H9 (cell line): ENCODE results near the gene ADARB2. TPM values are rescaled to one million over a fixed set of nuclear protein-coding genes. Genes with fewer than 3 reads are reported as not detected.

Source experiments
- DNase-seq: peaks from one replicate; pipeline ENCODE4 v3.0.0-alpha.2; 2017
- H2AFZ ChIP-seq: one replicate; pipeline ENCODE4 v1.6.1; 2013; ENCODE audit warnings: mild to moderate bottlenecking, low read length, control low read depth, moderate library complexity
- H2AK5ac ChIP-seq: 2 replicates; pipeline ENCODE4 v1.6.1; 2013; ENCODE audit warnings: low read length, control low read depth, mixed read lengths; ENCODE audit not compliant: insufficient read length
- H2BK120ac ChIP-seq: one replicate; pipeline ENCODE4 v1.6.1; 2013; ENCODE audit warnings: low read depth, mild to moderate bottlenecking, low read length, control low read depth, inconsistent platforms; ENCODE audit not compliant: poor library complexity, severe bottlenecking
- H2BK12ac ChIP-seq: 2 replicates; pipeline ENCODE4 v1.6.1; 2013; ENCODE audit warnings: low read length, control low read depth, mixed read lengths, low read depth; ENCODE audit not compliant: insufficient read length
- H2BK15ac ChIP-seq: 2 replicates; pipeline ENCODE4 v1.6.1; 2013; ENCODE audit warnings: low read depth, low read length, control low read depth
- H2BK20ac ChIP-seq: one replicate; pipeline ENCODE4 v1.6.1; 2013; ENCODE audit warnings: low read depth, mild to moderate bottlenecking, low read length, control low read depth, inconsistent platforms; ENCODE audit not compliant: poor library complexity, severe bottlenecking
- H2BK5ac ChIP-seq: 2 replicates; pipeline ENCODE4 v1.6.1; 2013; ENCODE audit warnings: low read length, control low read depth, mixed read lengths; ENCODE audit not compliant: insufficient read length
- H3K14ac ChIP-seq: 2 replicates; pipeline ENCODE4 v1.6.1; 2013; ENCODE audit warnings: low read length, control low read depth; ENCODE audit not compliant: insufficient read depth
- H3K18ac ChIP-seq: 2 replicates; pipeline ENCODE4 v1.6.1; 2013; ENCODE audit warnings: low read depth, mild to moderate bottlenecking, mixed read lengths, low read length, control low read depth; ENCODE audit not compliant: insufficient read length
- H3K23ac ChIP-seq: 2 replicates; pipeline ENCODE4 v1.6.1; 2013; ENCODE audit warnings: low read length, control low read depth, mixed read lengths, low read depth; ENCODE audit not compliant: insufficient read length
- H3K23me2 ChIP-seq: 2 replicates; pipeline ENCODE4 v1.6.1; 2013; ENCODE audit warnings: low read depth, mild to moderate bottlenecking, mixed read lengths, low read length, control low read depth; ENCODE audit not compliant: insufficient read length, poor library complexity, severe bottlenecking
- H3K27ac ChIP-seq: 2 replicates; pipeline ENCODE4 v1.5.1; 2013; ENCODE audit warnings: low read length, control low read depth, mixed read lengths, low read depth; ENCODE audit not compliant: insufficient read length
- H3K27me3 ChIP-seq: 2 replicates; pipeline ENCODE4 v1.6.1; 2013; ENCODE audit warnings: low read length, control low read depth, inconsistent platforms; ENCODE audit not compliant: insufficient read depth
- H3K4ac ChIP-seq: 2 replicates; pipeline ENCODE4 v1.6.1; 2013; ENCODE audit warnings: low read depth, mild to moderate bottlenecking, control low read depth, inconsistent platforms, low read length, moderate library complexity
- H3K4me1 ChIP-seq: 2 replicates; pipeline ENCODE4 v1.6.1; 2013; ENCODE audit warnings: low read length, control low read depth, inconsistent platforms; ENCODE audit not compliant: insufficient read depth
- H3K4me2 ChIP-seq: 2 replicates; pipeline ENCODE4 v1.6.1; 2013; ENCODE audit warnings: low read length, control low read depth, mixed read lengths; ENCODE audit not compliant: insufficient read length, insufficient read depth
- H3K56ac ChIP-seq: 2 replicates; pipeline ENCODE4 v1.6.1; 2013; ENCODE audit warnings: low read depth, mild to moderate bottlenecking, mixed read lengths, low read length, control low read depth; ENCODE audit not compliant: insufficient read length
- H3K79me1 ChIP-seq: 2 replicates; pipeline ENCODE4 v1.6.1; 2013; ENCODE audit warnings: low read depth, mild to moderate bottlenecking, moderate library complexity, low read length, control low read depth, inconsistent platforms; ENCODE audit not compliant: insufficient read depth, poor library complexity, severe bottlenecking
- H3K79me2 ChIP-seq: 2 replicates; pipeline ENCODE4 v1.6.1; 2013; ENCODE audit warnings: low read length, control low read depth, inconsistent platforms; ENCODE audit not compliant: insufficient read depth
- H3K9ac ChIP-seq: 2 replicates; pipeline ENCODE4 v1.6.1; 2013; ENCODE audit warnings: low read length, control low read depth, mixed read lengths; ENCODE audit not compliant: insufficient read length; ENCODE audit errors: extremely low read depth
- H3K9me3 ChIP-seq: one replicate; pipeline ENCODE4 v1.6.1; 2013; ENCODE audit warnings: low read depth, low read length, inconsistent platforms; ENCODE audit not compliant: control insufficient read depth
- H3T11ph ChIP-seq: one replicate; pipeline ENCODE4 v1.6.1; 2013; ENCODE audit warnings: mild to moderate bottlenecking, low read length, control low read depth, inconsistent platforms
- H4K20me1 ChIP-seq: one replicate; pipeline ENCODE4 v1.6.1; 2013; ENCODE audit not compliant: control insufficient read depth, insufficient read length, insufficient read depth
- H4K5ac ChIP-seq: 2 replicates; pipeline ENCODE4 v1.6.1; 2013; ENCODE audit warnings: low read depth, mild to moderate bottlenecking, mixed read lengths, low read length, control low read depth; ENCODE audit not compliant: insufficient read length
- H4K8ac ChIP-seq: replicated peaks from 2 replicates; pipeline ENCODE4 v1.6.1; 2013; ENCODE audit warnings: low read length, control low read depth, mixed read lengths, low read depth; ENCODE audit not compliant: insufficient read length
- H4K91ac ChIP-seq: 2 replicates; pipeline ENCODE4 v1.6.1; 2013; ENCODE audit warnings: low read depth, mild to moderate bottlenecking, moderate library complexity, mixed read lengths, low read length, control low read depth; ENCODE audit not compliant: insufficient read length
- H3K27ac Mint-ChIP-seq, 3 experiments: 2 replicates in 2 of 3; 3 replicates in 1 of 3; pipeline ENCODE4 v1.8.0; 2020 to 2021; ENCODE audit warnings: mixed read lengths in 3 of 3, mild to moderate bottlenecking in 1 of 3, moderate library complexity in 1 of 3
- H3K27me3 Mint-ChIP-seq: 2 replicates; pipeline ENCODE4 v1.8.0; 2021; ENCODE audit warnings: low read depth, mild to moderate bottlenecking, moderate library complexity, mixed read lengths
- H3K36me3 Mint-ChIP-seq, 3 experiments: 2 replicates in 2 of 3; 3 replicates in 1 of 3; pipeline ENCODE4 v1.8.0; 2020 to 2021; ENCODE audit warnings: low read depth in 3 of 3, mixed read lengths in 3 of 3; ENCODE audit not compliant: insufficient read depth in 1 of 3
- H3K4me1 Mint-ChIP-seq, 2 experiments: 2 replicates each; pipeline ENCODE4 v1.8.0; 2020; ENCODE audit warnings: mixed read lengths in 2 of 2
- H3K4me3 Mint-ChIP-seq, 2 experiments: 2 replicates in 1 of 2; 3 replicates in 1 of 2; pipeline ENCODE4 v1.8.0; 2020 to 2021; ENCODE audit warnings: mild to moderate bottlenecking in 2 of 2, mixed read lengths in 2 of 2, moderate library complexity in 1 of 2
- H3K9me3 Mint-ChIP-seq, 2 experiments: 2 replicates in 1 of 2; 3 replicates in 1 of 2; pipeline ENCODE4 v1.8.0; 2020; ENCODE audit warnings: mild to moderate bottlenecking in 2 of 2, mixed read lengths in 2 of 2, moderate library complexity in 1 of 2
- WGBS: extraction: QIAGEN DNeasy Blood & Tissue Kit; methylation state at CpG from one replicate; pipeline ENCODE4 v1.1.7; 2013; ENCODE audit warnings: missing lambda C conversion rate, low lambda C conversion rate, mixed read lengths; ENCODE audit not compliant: insufficient read length; ENCODE audit errors: extremely low coverage; 5-methylcytosine and 5-hydroxymethylcytosine counted together
- total RNA-seq: library from RNA; stranded (reverse); gene quantifications from 2 replicates; pipeline ENCODE4 v1.2.1, GENCODE V29; 2021
- TF ChIP-seq, protein P1 (sequence below): fragments of 200-600 bp; sonication (generic); conservative IDR thresholded peaks from 3 replicates; pipeline ENCODE4 v1.8.0; 2021; ENCODE audit warnings: antibody characterized with exemption, mild to moderate bottlenecking

Gene ADARB2
- total RNA-seq, 1 experiment from 2014 or later = 0.87 TPM

GRCh38 chr10:1688531-1688930, 48.8 kb downstream of the ADARB2 start:
- Histone ChIP-seq H3K9me3 (no peaks in the 10 kb centered on the region), H2BK5ac (no peak overlapping the region), H3K4me2 (no peak overlapping the region), H4K20me1 (no peaks in the 10 kb centered on the region), H3K27ac (no peak overlapping the region), H3K4ac (no peak overlapping the region), H3K79me2 (no peaks in the 10 kb centered on the region), H2BK120ac (no peak overlapping the region), H3T11ph (no peak overlapping the region), H2AFZ (no peak overlapping the region), H3K4me1 (no peaks in the 10 kb centered on the region), H3K18ac (no peak overlapping the region), H4K91ac (no peak overlapping the region), H4K5ac (no peak overlapping the region), H3K56ac (no peak overlapping the region), H4K8ac (no peak overlapping the region), H2BK12ac (no peak overlapping the region), H3K9ac (no peak overlapping the region), H3K14ac (no peak overlapping the region), H3K23me2 (no peaks in the 10 kb centered on the region), H2BK15ac (no peak overlapping the region), H3K27me3 (no peaks in the 10 kb centered on the region), H2AK5ac (no peak overlapping the region), H3K79me1 (no peaks in the 10 kb centered on the region), H3K23ac (no peak overlapping the region), H2BK20ac (no peak overlapping the region)
- no CpG with 5 or more reads among the region's 7 CpGs for WGBS
- Mint-ChIP-seq H3K4me1 (peaks cover 0 to 8% of the 10 kb centered on the region in 2 experiments), H3K27me3 (no peaks in the 10 kb centered on the region; the same call in none of the 2 replicates), H3K9me3 (peaks cover 7 to 14% of the 10 kb centered on the region in 2 experiments; a peak in 4 of 5 replicates), H3K4me3 (no peak overlapping the region), H3K27ac (no peak overlapping the region), H3K36me3 (peaks cover 4 to 7% (median 5%) of the 10 kb centered on the region in 3 experiments; a peak in 5 of 7 replicates)
- no peak for DNase-seq
- TF ChIP-seq, protein P1, sequence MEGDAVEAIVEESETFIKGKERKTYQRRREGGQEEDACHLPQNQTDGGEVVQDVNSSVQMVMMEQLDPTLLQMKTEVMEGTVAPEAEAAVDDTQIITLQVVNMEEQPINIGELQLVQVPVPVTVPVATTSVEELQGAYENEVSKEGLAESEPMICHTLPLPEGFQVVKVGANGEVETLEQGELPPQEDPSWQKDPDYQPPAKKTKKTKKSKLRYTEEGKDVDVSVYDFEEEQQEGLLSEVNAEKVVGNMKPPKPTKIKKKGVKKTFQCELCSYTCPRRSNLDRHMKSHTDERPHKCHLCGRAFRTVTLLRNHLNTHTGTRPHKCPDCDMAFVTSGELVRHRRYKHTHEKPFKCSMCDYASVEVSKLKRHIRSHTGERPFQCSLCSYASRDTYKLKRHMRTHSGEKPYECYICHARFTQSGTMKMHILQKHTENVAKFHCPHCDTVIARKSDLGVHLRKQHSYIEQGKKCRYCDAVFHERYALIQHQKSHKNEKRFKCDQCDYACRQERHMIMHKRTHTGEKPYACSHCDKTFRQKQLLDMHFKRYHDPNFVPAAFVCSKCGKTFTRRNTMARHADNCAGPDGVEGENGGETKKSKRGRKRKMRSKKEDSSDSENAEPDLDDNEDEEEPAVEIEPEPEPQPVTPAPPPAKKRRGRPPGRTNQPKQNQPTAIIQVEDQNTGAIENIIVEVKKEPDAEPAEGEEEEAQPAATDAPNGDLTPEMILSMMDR = no peak
